ENCODE results near the gene GRIK5.

GRIK5 gene

DNA sequence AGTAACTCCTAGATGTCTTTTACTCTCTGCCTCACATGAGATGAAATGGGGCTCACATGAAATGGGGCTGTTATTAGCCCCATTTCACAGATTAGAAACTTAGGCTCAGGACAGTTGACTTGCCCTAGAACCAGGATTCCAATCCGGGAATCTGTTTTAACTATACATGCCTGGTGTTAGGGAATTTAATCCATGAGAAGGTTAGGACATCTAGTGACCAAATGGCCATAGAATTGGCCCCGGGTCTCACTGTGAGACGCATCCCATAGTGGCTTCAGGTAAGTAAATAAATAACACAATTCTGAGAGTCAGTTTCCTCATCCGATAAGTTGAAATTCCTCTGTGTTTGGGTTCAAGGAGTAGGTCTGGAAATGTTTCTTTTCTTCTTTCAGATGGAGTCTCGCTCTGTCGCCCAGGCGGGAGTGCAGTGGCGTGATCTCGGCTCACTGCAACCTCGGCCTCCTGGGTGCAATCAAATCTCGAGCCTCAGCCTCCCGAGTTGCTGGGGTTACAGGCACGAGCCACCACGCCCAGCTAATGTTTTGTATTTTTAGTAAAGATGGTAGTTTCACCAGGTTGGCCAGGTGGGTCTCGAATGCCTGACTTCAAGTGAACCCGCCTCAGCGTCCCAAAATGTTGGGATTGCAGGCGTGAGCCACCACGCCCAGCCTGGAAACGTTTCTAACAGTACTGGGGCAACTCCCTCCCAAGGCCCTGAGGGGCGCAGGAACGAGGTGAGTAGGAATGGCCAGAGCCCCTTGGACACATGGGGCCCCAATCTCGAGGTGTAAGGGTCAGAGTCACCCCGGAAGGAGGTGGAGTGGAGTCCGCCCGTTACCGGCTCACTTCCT is 4.7 kb upstream of the GRIK5 start:
- TF ChIP-seq, protein P1, sequence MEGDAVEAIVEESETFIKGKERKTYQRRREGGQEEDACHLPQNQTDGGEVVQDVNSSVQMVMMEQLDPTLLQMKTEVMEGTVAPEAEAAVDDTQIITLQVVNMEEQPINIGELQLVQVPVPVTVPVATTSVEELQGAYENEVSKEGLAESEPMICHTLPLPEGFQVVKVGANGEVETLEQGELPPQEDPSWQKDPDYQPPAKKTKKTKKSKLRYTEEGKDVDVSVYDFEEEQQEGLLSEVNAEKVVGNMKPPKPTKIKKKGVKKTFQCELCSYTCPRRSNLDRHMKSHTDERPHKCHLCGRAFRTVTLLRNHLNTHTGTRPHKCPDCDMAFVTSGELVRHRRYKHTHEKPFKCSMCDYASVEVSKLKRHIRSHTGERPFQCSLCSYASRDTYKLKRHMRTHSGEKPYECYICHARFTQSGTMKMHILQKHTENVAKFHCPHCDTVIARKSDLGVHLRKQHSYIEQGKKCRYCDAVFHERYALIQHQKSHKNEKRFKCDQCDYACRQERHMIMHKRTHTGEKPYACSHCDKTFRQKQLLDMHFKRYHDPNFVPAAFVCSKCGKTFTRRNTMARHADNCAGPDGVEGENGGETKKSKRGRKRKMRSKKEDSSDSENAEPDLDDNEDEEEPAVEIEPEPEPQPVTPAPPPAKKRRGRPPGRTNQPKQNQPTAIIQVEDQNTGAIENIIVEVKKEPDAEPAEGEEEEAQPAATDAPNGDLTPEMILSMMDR (IDR thresholded peaks at IDR 0.05): no peak

DNA sequence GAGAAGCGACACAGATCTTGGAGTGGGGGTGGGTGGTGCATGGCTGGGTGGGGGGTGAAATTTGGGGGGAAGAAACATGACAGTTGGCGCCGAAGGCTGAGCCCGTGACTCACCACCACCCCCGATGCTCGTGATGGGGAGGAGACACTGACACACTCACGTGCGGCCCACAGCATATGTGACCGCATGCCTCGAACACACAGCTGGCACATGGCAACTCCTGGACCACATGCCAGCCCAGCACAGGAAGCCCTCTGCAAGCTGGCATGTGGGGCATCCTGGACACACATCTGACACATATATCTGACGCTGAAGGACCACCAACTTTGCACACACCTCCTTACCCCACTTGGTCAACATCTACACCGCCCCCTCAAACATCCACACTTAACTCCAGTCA is 1.2 kb upstream of the GRIK5 start:
- TF ChIP-seq, protein P1 (IDR thresholded peaks at IDR 0.05): no peak

DNA sequence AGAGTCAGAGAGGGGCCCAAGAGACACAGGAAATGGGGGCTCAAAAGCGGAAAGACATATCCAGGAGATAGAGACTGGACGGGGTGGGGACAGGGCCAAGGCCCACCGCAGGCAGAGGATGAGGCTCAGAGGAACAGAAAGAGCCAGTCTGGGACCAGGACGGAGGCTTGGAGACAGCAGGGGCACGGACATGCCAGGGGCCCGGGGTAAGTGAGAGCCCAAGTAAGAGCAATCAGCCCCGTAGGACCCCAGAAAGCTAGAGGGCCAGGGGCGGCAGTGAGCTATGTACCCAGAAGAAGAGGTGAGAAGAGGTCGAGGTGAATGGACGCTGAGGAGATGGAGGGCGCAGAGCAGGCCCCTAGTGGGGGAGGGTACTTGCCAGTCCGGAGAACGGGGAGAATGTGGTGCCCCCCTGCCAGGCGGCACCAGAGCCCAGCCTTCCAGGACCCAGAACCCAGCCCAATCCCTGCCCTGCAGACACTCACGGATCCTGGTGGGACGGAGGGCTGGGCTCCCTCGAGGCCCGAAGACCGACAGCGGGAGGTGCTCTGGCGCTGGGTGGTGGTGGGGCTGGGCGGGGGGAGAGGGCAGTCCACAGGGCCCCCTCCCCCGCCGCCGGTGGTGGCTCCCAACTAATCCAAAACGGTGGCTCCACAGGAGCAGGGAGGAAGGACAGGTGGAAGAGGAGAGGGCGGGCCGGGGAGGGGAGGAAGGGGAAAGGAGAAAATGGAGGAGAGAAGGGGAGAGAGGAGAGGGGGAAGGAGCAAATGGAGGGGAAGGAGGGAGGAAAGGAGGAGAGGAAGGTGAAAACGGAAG is 1.0 kb downstream of the GRIK5 start:
- TF ChIP-seq, protein P1 (IDR thresholded peaks at IDR 0.05): no peak

DNA sequence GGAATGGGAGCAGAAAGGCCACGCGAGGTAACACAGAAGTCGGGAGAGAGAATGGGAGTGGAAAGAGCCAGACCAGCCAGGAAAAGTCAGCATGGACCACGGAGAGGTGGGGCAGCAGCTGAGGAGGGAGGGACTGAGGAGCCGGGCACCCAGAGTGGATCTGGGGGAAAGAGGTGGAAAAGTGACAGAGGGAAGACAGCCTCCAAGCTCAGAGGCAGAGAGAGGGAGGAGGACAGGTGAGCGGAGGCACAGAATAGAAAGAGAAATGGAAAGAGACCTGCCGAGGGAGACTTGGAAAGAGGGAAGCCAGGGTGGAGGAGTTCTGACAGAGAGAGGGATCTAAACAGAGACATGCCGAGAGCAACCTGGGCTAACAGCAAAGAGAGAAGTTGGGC is 1.6 kb downstream of the GRIK5 start:
- TF ChIP-seq, protein P1 (IDR thresholded peaks at IDR 0.05): no peak

DNA sequence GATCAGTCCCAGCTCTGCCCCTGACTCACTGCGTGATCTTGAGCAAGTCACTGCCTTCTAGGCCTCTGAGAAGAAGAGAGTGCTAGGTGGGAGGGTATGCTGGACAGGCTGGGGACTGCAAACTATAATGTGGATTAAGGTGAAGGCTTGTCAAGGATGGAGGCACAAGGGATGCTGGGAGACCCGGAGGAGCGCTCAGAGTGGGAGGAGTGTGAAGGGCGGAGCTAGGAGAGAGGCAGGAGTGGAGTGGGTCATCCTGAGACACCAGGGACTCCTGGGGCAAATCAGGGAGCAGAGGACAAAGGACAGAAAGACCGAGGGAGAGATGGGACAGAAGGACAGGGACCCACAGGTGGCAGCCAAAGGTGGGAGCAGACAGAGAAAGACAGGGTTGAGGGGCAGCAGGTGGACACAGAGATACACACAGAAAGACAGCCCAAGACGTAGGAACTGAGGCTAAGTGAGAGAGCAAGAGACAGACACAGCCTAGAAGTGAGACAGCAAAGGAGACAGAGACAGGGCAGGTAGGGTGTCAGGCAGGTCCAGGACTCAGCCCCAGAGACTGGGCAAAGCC is 2.6 kb downstream of the GRIK5 start:
- TF ChIP-seq, protein P1 (IDR thresholded peaks at IDR 0.05): no peak

DNA sequence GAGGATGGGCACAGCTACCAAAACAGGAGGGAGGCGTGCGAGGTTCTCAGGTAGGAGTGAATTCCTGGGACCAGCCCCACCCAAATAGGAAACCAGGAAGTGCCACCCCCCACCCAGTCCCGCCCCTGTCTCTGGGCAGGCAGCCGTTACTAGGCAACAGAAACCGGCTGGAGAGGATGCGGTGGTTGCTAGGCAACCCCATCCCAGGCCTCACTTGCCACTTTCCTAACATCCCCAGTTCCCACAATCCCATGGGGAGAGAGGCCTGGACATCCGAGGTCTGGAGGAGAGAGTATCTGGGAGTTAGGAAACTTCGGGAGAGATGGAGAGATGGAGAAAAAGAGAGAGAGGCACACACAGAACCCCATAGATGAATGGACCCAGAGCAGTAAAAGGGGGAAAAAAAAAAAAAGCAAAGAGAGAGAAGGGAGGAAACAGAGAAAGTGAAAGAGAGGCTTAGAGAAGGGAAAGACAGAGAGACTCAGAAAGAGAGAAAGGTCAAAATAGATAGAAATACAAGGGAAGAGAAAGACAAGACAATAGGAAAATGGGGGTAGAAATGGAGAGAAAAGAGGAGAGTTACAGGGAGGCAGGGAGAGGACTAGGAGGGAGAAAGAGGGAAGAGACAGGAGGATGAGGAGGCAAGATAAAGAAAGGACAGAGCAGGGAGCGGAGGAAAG is 3.8 kb downstream of the GRIK5 start:
- TF ChIP-seq, protein P1 (IDR thresholded peaks at IDR 0.05): no peak

DNA sequence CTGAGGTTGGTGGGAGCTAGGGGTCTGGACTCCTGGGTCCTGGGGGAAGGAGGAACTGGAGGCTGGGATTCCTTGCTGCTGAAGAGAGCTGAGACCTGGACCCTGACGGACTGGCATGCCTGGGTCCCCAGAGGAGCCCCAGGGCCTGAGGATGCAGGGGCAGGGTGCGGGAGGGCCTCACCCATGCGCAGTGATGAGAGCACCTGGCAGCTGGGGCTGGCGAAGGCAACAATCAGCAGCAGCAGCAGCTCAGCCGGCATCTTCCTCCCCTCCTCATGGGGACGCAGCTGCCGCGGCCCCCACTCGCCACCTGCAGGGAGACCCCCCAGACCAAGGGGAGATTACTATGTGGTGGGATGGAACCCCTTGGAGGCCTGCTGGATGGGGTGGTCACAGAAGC is 4.5 kb downstream of the GRIK5 start:
- TF ChIP-seq, protein P1 (IDR thresholded peaks at IDR 0.05): no peak
